ENCODE results near the gene TMEM184A. TPM values are rescaled to one million over a fixed set of nuclear protein-coding genes. Genes with fewer than 3 reads are reported as not detected.

TMEM184A gene
- total RNA-seq, 3 donors from 2014 or later = 6.6 to 8.2 TPM; not detected in 1

DNA sequence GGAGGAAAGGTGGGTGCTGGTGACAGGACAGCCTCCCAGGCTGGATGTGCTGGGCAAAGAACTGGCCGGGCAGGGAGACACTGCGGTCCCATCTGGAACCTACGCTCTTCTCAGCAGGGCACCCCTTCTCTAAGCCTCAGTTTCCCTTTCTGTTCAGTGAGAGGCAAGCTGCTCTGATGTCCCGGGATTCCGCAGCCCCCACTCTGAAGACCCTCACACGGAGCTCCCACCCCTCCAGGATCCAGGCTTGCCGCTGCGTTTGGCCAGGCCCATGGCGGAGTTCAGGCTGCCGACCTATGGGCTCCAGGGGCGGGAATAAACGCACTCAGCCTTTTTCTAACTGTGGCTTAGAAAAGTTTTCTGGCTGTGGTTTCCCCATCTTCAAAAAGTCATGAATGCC is 41.6 kb downstream of the TMEM184A start:
- DNase-seq (ENCODE audit: low spot score in 2 of 2) = no peak
- no peaks in the 10 kb centered on the region for H3K27me3 ChIP-seq
- TF ChIP-seq, protein P1, sequence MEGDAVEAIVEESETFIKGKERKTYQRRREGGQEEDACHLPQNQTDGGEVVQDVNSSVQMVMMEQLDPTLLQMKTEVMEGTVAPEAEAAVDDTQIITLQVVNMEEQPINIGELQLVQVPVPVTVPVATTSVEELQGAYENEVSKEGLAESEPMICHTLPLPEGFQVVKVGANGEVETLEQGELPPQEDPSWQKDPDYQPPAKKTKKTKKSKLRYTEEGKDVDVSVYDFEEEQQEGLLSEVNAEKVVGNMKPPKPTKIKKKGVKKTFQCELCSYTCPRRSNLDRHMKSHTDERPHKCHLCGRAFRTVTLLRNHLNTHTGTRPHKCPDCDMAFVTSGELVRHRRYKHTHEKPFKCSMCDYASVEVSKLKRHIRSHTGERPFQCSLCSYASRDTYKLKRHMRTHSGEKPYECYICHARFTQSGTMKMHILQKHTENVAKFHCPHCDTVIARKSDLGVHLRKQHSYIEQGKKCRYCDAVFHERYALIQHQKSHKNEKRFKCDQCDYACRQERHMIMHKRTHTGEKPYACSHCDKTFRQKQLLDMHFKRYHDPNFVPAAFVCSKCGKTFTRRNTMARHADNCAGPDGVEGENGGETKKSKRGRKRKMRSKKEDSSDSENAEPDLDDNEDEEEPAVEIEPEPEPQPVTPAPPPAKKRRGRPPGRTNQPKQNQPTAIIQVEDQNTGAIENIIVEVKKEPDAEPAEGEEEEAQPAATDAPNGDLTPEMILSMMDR (IDR thresholded peaks at IDR 0.05) = no peak
- TF ChIP-seq POLR2A (IDR thresholded peaks at IDR 0.05) (no peak), POLR2AphosphoS5 (IDR thresholded peaks at IDR 0.05) (no peak)
- H3K36me3 ChIP-seq = no peaks in the 10 kb centered on the region
- intact Hi-C loops (cut with DNase I; ENCODE audit: low total_unique reads) = no loop called here
- no peaks in the 10 kb centered on the region for H3K9me3 ChIP-seq
- H3K27ac ChIP-seq = peak overlapping the region in 1 of 2 donors; percentile 94
- no peak overlapping the region for H3K4me3 ChIP-seq
- H3K4me1 ChIP-seq = peaks cover 0 to 4% of the 10 kb centered on the region in 2 donors

DNA sequence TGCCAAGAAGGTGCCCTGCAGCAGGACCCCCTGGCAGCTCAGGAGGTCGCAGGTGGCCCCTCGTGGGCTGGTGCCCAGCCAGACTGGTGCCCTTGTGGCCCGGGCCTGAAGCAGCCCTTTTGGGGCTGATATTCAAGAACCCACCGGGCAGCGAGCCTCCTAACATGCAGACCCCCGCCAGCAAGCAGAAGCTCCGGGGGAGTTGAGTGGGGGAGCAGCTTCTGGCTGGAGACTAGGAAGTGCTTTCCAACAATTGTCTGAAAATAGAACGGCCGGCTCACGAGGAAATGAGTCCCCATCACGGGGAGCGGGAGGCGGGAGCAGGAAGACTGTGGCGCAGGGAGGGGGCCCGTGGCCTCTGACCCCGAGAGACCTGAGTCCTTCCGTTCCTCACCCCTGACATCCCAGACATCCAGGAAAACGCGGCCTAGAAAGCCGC is 42.3 kb downstream of the TMEM184A start:
- H3K36me3 ChIP-seq = no peaks in the 10 kb centered on the region
- H3K27ac ChIP-seq = peak overlapping the region; percentile 93 to 94
- DNase-seq (ENCODE audit: low spot score in 2 of 2) = peak in 1 of 2 donors; percentile 48
- peak overlapping the region in 2 of 3 donors; percentile 15 to 50 for H3K4me3 ChIP-seq
- intact Hi-C loops (cut with DNase I; ENCODE audit: low total_unique reads) = no loop called here
- peaks cover 0 to 4% of the 10 kb centered on the region in 2 donors for H3K4me1 ChIP-seq
- TF ChIP-seq POLR2AphosphoS5 (IDR thresholded peaks at IDR 0.05) (no peak), POLR2A (IDR thresholded peaks at IDR 0.05) (no peak)
- TF ChIP-seq, protein P1 (IDR thresholded peaks at IDR 0.05) = no peak
- no peaks in the 10 kb centered on the region for H3K27me3 ChIP-seq
- H3K9me3 ChIP-seq = no peaks in the 10 kb centered on the region

DNA sequence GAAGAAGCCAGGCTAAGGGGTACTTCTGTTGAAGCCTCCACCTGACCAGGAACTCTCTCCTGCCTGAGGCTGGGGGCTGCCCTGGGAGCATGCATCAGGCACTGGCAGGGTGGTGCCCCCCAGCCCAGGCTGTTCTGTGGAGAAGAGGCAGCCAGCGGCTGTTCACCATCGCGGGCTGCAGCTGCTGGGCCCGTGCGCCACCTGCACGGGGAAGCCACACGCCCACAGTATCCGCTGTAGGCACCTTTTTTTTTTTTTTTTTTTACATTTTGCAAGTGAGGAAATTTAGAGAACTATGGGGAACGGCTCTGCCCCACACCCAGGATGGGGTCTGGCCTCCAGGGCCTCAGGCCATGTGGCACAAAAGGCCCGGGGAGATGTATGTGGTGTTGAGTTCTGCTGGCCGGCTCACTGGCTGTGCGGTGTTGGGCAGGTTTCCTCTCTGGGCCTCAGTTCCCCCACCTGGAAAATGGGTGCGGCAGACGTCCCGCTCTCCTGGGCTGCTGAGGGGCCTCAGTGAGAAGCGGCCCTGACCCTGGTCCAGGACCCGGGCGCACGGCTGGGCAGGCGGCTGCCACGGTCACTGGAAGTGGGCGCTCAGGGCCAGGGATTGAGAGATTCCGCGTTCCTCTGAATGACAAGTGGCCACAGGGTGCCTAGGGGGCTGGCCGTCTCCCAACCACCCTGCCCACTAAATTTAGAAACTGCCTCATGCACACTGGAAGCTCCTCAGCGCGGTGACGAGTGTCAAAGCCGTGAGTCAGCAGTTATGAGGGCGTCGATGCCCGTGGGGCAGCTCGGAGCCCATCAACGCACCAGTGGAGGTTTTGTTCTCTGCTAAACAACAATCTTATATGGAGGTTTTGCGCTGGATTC is 43.0 kb downstream of the TMEM184A start:
- Histone ChIP-seq H3K27me3 (no peaks in the 10 kb centered on the region), H3K9me3 (no peaks in the 10 kb centered on the region), H3K27ac (peak overlapping the region; percentile 93 to 94), H3K4me3 (peak overlapping the region in 2 of 3 donors; percentile 15 to 50), H3K4me1 (peaks cover 0 to 4% of the 10 kb centered on the region in 2 donors), H3K36me3 (no peaks in the 10 kb centered on the region)
- TF ChIP-seq POLR2A (IDR thresholded peaks at IDR 0.05) (no peak), POLR2AphosphoS5 (IDR thresholded peaks at IDR 0.05) (peak in 1 of 3 donors; percentile 38)
- TF ChIP-seq, protein P1 (IDR thresholded peaks at IDR 0.05) = no peak
- peak; percentile 90 to 96 for DNase-seq (ENCODE audit: low spot score in 2 of 2)
- intact Hi-C loops (cut with DNase I; ENCODE audit: low total_unique reads) = no loop called here

DNA sequence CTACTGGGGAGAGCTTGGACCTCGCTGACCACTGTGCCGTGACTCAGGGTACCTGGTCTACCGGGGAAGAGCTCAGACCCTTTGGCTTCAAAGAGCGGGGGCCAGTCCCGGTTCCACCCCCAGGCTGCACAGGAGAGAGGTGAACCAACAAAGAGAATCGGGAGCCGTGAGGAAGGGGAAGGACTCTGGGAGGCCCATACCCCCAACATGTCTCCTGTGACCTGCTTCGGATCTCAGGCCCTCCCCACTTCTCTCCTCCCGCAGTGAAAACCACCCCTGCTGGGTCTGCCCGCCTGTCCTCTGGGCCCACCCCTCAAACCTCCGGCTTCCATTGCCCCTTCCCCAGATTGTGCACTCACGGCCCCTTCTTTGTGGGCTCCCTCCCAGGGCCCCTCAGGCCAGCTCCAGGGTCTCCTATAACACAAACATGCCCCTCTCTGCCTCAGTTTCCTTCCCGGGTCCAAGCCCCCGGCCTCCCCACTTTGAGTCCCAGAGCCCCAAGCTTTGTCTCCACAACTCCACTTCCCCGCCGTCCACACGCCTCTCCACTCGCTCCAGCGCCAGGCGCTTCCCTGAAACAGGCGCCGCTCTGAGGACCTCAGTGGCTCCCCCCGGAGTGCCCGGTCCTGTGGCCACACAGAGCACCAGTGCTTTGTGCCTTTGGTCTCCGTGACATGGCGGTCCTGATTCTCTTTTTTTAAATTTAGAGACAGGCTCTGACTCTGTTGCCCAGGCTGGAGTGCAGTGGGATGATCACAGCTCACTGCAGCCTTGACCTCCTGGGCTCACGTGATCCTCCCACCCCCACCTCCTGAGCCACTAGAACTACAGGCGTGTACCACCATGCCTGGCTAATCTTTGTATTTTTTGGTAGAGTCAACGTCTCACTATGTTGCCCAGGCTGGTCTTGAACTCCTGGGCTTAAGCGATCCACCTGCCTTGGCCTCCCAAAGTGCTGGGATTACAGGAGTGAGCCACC is 44.3 kb downstream of the TMEM184A start:
- intact Hi-C loops (cut with DNase I; ENCODE audit: low total_unique reads) = no loop called here
- H3K27me3 ChIP-seq = no peaks in the 10 kb centered on the region
- no peaks in the 10 kb centered on the region for H3K9me3 ChIP-seq
- H3K4me3 ChIP-seq = no peak overlapping the region
- TF ChIP-seq POLR2A (IDR thresholded peaks at IDR 0.05) = no peak
- TF ChIP-seq, protein P1 (IDR thresholded peaks at IDR 0.05) = no peak
- TF ChIP-seq POLR2AphosphoS5 (IDR thresholded peaks at IDR 0.05) = no peak
- no peak for DNase-seq (ENCODE audit: low spot score in 2 of 2)
- H3K4me1 ChIP-seq = peaks cover 0 to 4% of the 10 kb centered on the region in 2 donors
- no peaks in the 10 kb centered on the region for H3K36me3 ChIP-seq
- H3K27ac ChIP-seq = no peak overlapping the region

All from breast epithelium (tissue), 4 donors.